ENCODE results near the gene PCAT7. TPM values are rescaled to one million over a fixed set of nuclear protein-coding genes. Genes with fewer than 3 reads are reported as not detected.
A peak's percentile ranks its signal among the peaks of the same experiment; 100 is the strongest.
"Not testable (repeated sequence)": the region's sequence is repeated elsewhere in the genome, so short reads cannot be mapped to it uniquely, and the experiment has no call there.

The PCAT7 gene
- polyA plus RNA-seq, 2 of the 4 experiments (the other 2 are of a cell fraction) = 2.1 to 2.8 TPM

DNA sequence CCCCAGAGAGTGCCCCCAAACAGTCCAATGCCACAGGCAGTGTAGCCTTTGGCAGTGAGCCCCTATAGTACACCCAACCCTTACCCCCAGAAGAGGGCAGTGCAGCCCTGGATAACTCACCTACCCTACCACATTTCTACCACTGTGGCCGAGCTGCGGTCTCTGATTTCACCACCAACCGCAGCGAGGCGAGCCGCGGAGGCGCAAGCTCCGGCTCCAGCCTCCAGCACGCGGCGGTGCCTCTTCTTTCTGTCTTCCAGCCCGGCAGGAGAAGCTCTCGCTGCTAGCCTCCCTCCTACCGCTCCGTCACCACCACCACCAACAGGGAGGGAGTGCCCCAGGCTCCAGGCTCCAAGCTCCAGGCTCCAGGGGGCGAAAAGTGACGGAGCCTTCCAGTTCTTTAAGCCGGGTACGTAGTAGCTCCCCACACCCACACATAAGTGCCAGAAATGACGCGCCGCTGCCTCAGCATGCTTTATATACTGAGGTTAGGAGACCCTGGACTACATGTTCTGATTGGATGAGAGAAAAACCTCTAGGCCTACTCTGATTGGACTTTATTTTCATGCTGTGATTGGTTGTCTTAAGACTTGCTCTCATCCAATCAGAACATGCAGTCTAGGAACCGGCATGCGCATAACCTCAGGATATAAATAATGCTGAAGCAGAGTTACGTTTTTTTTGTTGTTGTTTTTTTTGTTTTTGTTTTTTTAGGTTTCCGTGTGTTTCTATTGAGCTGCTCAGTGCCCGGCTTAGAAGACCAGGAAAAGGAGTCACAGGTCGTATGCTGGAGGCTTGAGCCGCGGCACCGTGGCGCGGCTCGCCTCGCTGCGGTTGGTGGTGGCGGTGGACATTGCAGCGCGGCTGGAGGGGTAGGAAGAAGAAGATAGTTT lies at the start of gene PCAT7 (continued):
- TF ChIP-seq, protein P1, sequence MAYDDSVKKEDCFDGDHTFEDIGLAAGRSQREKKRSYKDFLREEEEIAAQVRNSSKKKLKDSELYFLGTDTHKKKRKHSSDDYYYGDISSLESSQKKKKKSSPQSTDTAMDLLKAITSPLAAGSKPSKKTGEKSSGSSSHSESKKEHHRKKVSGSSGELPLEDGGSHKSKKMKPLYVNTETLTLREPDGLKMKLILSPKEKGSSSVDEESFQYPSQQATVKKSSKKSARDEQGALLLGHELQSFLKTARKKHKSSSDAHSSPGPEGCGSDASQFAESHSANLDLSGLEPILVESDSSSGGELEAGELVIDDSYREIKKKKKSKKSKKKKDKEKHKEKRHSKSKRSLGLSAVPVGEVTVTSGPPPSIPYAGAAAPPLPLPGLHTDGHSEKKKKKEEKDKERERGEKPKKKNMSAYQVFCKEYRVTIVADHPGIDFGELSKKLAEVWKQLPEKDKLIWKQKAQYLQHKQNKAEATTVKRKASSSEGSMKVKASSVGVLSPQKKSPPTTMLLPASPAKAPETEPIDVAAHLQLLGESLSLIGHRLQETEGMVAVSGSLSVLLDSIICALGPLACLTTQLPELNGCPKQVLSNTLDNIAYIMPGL (CRISPR knock-in tag; IDR thresholded peaks at IDR 0.05; ENCODE audit: borderline replicate concordance) = no peak
- TF ChIP-seq TP53 (CRISPR knock-in tag; IDR thresholded peaks at IDR 0.05) = no peak
- peak; percentile 71 for TF ChIP-seq POLR2A (IDR thresholded peaks at IDR 0.05; ENCODE audit: low read length)
- TF ChIP-seq TFCP2L1 (CRISPR knock-in tag; IDR thresholded peaks at IDR 0.05) = no peak
- no peak for TF ChIP-seq ZNF302 (CRISPR knock-in tag; IDR thresholded peaks at IDR 0.05)
- TF ChIP-seq EP300 (IDR thresholded peaks at IDR 0.05) = no peak
- no peak for TF ChIP-seq EHMT2 (IDR thresholded peaks at IDR 0.05; ENCODE audit: low read depth)
- no peak for TF ChIP-seq CBX2 (IDR thresholded peaks at IDR 0.05; ENCODE audit: borderline replicate concordance, low read depth)
- TF ChIP-seq, protein P2, sequence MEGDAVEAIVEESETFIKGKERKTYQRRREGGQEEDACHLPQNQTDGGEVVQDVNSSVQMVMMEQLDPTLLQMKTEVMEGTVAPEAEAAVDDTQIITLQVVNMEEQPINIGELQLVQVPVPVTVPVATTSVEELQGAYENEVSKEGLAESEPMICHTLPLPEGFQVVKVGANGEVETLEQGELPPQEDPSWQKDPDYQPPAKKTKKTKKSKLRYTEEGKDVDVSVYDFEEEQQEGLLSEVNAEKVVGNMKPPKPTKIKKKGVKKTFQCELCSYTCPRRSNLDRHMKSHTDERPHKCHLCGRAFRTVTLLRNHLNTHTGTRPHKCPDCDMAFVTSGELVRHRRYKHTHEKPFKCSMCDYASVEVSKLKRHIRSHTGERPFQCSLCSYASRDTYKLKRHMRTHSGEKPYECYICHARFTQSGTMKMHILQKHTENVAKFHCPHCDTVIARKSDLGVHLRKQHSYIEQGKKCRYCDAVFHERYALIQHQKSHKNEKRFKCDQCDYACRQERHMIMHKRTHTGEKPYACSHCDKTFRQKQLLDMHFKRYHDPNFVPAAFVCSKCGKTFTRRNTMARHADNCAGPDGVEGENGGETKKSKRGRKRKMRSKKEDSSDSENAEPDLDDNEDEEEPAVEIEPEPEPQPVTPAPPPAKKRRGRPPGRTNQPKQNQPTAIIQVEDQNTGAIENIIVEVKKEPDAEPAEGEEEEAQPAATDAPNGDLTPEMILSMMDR (IDR thresholded peaks at IDR 0.05) = peak; percentile 86
- TF ChIP-seq EHF (CRISPR knock-in tag; IDR thresholded peaks at IDR 0.05) = no peak
- TF ChIP-seq CHD4 (IDR thresholded peaks at IDR 0.05; ENCODE audit: borderline replicate concordance) = no peak
- TF ChIP-seq, protein P3, sequence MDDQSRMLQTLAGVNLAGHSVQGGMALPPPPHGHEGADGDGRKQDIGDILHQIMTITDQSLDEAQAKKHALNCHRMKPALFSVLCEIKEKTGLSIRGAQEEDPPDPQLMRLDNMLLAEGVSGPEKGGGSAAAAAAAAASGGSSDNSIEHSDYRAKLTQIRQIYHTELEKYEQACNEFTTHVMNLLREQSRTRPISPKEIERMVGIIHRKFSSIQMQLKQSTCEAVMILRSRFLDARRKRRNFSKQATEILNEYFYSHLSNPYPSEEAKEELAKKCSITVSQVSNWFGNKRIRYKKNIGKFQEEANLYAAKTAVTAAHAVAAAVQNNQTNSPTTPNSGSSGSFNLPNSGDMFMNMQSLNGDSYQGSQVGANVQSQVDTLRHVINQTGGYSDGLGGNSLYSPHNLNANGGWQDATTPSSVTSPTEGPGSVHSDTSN (IDR thresholded peaks at IDR 0.05) = no peak
- TF ChIP-seq, protein P4, sequence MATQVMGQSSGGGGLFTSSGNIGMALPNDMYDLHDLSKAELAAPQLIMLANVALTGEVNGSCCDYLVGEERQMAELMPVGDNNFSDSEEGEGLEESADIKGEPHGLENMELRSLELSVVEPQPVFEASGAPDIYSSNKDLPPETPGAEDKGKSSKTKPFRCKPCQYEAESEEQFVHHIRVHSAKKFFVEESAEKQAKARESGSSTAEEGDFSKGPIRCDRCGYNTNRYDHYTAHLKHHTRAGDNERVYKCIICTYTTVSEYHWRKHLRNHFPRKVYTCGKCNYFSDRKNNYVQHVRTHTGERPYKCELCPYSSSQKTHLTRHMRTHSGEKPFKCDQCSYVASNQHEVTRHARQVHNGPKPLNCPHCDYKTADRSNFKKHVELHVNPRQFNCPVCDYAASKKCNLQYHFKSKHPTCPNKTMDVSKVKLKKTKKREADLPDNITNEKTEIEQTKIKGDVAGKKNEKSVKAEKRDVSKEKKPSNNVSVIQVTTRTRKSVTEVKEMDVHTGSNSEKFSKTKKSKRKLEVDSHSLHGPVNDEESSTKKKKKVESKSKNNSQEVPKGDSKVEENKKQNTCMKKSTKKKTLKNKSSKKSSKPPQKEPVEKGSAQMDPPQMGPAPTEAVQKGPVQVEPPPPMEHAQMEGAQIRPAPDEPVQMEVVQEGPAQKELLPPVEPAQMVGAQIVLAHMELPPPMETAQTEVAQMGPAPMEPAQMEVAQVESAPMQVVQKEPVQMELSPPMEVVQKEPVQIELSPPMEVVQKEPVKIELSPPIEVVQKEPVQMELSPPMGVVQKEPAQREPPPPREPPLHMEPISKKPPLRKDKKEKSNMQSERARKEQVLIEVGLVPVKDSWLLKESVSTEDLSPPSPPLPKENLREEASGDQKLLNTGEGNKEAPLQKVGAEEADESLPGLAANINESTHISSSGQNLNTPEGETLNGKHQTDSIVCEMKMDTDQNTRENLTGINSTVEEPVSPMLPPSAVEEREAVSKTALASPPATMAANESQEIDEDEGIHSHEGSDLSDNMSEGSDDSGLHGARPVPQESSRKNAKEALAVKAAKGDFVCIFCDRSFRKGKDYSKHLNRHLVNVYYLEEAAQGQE (IDR thresholded peaks at IDR 0.05) = no peak; the same call in 1 of the 2 replicates
- no peak for TF ChIP-seq NFE2L2 (conservative IDR thresholded peaks at IDR 0.05; ENCODE audit: low read length)
- TF ChIP-seq POLR2AphosphoS2 (conservative IDR thresholded peaks at IDR 0.05; ENCODE audit: low read length) = no peak
- TF ChIP-seq CBX8 (IDR thresholded peaks at IDR 0.05) = no peak
- TF ChIP-seq, protein P5, sequence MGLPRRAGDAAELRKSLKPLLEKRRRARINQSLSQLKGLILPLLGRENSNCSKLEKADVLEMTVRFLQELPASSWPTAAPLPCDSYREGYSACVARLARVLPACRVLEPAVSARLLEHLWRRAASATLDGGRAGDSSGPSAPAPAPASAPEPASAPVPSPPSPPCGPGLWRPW (IDR thresholded peaks at IDR 0.05) = no peak
- no peak for TF ChIP-seq RARB (CRISPR knock-in tag; IDR thresholded peaks at IDR 0.05)
- no peak for TF ChIP-seq FOXS1 (CRISPR knock-in tag; IDR thresholded peaks at IDR 0.05)
- peak; percentile 78 to 88 for TF ChIP-seq RAD21 (conservative IDR thresholded peaks at IDR 0.05 in 1 of 2, IDR thresholded peaks at IDR 0.05 in 1 of 2)

DNA sequence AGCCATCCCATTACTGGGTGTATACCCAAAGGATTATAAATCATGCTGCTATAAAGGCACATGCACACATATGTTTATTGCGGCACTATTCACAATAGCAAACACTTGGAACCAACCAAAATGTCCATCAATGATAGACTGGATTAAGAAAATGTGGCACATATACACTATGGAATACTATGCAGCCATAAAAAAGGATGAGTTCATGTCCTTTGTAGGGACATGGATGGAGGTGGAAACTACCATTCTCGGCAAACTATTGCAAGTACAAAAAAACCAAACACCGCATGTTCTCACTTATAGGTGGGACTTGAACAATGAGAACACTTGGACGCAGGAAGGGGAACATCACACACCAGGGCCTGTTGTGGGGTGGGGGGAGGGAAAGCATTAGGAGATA lies 48.5 kb upstream of the PCAT7 start:
- FAIRE-seq; H3K9me3 ChIP-seq; H3K27ac ChIP-seq; POLR2A ChIA-PET; H3K4me3 ChIP-seq; DNase-seq (ENCODE audit: low read depth in 1 of 2, low spot score in 1 of 2); CTCF ChIA-PET; ATAC-seq; H3K4me1 ChIP-seq; H3K4me2 ChIP-seq: not testable (repeated sequence)
- WGBS (ENCODE audit: missing lambda C conversion rate) = 82% methylated on average over 4 of the region's 4 CpGs

Data from A549 (cell line).